Fibroblast of skin of left biceps (primary cell): ENCODE data around the gene CRK.
"Not testable (repeated sequence)": the region's sequence is repeated elsewhere in the genome, so short reads cannot be mapped to it uniquely, and the experiment has no call there.

Source experiments
- DNase-seq, 2 experiments: peaks; one replicate each; pipeline ENCODE4 v3.0.0-alpha.2; 2013; ENCODE audit warnings: low read depth in 2 of 2

Gene CRK

GRCh38 chr17:1423456-1424135 lies 32.4 kb downstream of the CRK start:
- no peak for DNase-seq

GRCh38 chr17:1422885-1423284 lies 33.1 kb downstream of the CRK start:
- peak; percentile 75 to 77 for DNase-seq

DNA sequence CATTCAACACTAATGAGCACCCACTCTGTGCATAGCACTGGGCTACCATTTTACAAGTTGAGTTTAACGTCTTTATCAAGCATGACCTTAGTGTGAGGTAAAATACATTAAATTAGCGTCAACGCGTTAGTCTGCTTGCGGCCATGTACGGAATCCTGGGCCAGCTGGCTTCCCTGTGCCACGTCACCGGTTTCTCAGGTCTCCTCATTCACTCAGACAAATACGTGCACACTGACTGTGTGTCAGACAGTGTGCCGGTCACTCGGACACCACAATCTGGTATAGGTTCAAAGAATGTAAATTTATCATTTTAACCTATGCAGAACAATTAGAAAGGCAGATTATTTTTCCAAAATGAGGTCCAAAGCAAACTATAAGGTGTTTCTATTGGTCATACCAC lies 34.6 kb downstream of the CRK start:
- no peak for DNase-seq

- no peak for DNase-seq
These were observed 35.1 kb downstream of the CRK start for GRCh38 chr17:1420981-1421380.

GRCh38 chr17:1420163-1420562 lies 35.9 kb downstream of the CRK start:
- no peak for DNase-seq

- DNase-seq, result not testable (repeated sequence)
These were observed 37.6 kb downstream of the CRK start for GRCh38 chr17:1418476-1418875.

- DNase-seq, result no peak
These were observed 39.6 kb downstream of the CRK start for GRCh38 chr17:1416414-1416813.

- DNase-seq, result no peak
These were observed 41.4 kb downstream of the CRK start for GRCh38 chr17:1414634-1415033.

DNA sequence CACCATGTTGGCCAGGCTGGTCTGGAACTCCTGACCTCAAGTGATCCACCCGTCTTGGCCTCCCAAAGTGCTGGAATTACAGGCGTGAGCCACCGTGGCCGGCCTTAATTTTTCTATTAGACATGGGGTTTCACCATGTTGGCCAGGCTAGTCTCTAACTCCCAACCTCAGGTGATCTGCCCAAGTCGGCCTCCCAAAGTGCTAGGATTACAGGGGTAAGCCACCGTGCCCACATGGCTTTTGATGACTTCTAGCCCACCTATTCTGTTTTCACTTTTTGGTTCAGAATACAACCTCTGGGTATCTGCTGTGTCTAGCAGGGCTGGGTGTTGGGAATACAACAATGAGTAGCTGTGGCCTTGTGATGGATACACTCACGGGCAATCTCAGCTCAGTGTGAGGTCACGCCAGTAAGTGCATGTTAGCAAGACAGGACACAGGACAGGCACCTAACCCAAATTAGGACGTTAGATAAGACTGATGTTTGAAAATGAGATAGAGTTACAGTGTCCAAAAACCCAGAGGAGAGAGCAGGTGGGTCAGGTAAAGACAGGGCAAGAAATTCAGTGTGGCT lies 41.9 kb downstream of the CRK start:
- DNase-seq, result no peak

DNA sequence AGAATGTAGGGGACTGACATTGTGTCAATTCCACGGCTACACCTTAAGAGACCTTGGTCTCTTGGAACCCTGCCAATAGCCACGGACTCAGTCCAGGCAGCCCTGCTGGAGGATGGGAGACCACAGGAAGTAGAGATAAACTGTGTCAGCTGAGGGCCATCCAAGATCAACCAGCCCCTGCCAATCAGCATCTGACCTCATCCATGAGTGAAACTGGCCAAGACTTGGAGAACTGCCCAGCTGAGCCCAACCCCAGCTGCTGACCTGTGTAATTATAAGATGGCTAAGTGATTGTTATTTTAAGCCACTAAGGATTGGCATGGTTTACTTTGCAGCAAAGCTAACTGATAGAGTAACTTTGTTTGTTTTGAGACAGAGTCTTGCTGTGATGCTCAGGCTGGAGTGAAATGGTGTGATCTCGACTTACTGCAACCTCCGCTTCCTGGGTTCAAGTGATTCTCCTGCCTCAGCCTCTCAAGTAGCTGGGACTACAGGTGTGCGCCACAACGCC lies 42.7 kb downstream of the CRK start:
- DNase-seq, result no peak

DNA sequence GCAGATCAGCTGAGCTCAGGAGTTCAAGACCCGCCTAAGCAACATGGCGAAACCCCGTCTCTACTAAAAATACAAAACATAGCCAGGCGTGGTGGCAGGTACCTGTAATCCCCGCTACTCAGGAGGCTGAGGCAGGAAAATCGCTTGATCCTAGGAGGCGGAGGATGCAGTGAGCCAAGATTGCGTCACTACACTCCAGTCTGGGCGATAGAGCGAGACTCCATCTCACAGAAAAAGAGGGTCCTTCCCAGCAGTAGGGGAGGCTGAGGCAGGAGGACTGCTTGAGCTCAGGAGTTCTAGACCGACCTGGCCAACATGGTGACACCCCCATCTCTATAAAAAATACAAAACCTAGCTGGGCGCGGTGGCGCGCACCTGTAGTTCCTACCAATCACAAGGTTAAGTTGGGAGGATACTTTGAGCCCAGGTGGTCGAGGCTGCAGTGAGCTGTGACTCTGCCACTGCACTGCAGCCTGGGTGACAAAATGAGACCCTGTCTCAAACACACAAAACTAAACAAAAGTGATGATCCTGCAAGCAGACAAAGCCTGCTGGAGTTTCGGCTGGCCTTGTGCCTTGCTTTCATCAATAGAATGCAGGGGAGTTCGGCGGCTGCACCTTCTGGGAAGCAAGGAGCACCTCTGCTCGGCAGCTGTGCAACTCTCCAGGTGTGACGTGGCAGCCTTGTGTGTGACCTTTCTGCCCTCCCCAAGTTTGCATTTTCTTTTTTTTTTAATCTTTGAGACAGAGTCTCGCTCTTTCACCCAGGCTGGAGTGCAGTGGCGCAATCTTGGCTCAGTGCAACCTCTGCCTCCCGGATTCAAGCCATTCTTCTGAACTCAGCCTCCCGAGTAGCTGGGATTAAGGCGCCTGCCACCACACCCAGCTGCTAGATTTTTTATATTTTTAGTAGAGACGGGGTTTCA lies 43.6 kb downstream of the CRK start:
- no peak for DNase-seq

- no peak for DNase-seq
These were observed 53.8 kb downstream of the CRK start for GRCh38 chr17:1402262-1402586.

DNA sequence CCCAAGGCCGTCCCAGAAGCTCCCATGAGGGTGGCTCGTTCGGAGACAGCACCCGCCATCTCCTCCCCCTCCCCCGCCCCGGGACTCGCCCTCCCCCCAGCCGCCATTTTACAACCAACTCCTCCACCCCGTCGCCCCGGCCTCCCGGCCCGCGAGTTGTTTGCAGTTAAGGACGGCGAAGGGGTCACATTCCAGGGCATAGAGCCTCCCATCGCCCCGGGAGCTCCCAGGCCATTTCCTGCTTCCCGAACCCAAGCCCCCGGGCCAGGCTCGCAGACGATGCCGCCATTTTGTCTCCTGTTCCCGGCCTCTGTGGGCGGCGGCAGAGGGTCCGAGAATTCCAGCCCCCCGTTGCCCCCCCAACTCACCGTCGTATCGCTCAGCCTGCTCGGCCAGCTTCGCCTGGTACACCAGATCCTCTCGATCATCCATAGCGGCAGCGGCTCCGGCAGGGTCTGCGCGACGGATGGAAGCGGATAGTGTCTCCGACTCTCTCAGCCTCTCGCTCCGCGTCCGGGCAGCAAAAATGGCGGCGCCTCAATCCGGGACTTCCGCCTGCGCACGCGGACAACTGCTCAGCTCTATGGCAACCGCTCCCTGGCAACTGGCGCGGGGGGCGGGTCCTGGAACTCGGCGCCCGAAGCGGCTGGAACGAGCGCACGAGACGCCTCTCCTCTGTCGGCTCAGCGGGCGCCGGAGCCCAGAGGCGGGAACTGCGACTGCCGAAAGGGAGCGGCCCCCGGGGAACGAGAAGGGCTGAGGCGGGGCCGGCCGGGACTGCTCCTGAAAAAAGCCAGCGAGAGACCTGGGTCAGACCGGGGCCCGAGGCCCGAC lies 56.1 kb downstream of the CRK start, which contains the start of gene YWHAE:
Gene YWHAE, minus strand, starts transcription at position 544 of the 834 bp plus-strand sequence. Its CDS starts 112 bp downstream, at position 432.
- peak; percentile 82 to 84 for DNase-seq

- no peak for DNase-seq
These were observed 56.9 kb downstream of the CRK start for GRCh38 chr17:1398931-1399678.

DNA sequence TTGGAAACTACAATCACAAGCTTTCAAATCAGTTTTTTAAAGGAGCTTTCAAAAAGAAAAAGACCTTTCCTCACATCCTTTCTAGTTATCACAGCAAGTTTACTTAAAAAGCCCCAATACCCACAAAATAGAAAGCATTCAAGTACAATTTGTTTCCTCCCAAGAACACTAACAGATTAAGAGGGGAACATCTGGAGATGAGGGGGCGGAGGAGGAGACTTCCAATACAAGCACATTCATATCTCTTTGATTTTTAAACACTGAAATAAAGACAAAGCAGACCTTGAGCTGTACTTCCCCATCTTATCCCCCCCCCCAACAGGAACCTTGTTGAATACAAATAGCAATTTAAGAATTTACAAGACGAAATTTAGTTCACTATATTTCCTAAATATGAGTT lies 58.0 kb downstream of the CRK start:
- no peak for DNase-seq

- DNase-seq, result not testable (repeated sequence)
These were observed 60.0 kb downstream of the CRK start for GRCh38 chr17:1395876-1396665.

- DNase-seq, result no peak
These were observed 64.5 kb downstream of the CRK start for GRCh38 chr17:1391577-1391976.

DNA sequence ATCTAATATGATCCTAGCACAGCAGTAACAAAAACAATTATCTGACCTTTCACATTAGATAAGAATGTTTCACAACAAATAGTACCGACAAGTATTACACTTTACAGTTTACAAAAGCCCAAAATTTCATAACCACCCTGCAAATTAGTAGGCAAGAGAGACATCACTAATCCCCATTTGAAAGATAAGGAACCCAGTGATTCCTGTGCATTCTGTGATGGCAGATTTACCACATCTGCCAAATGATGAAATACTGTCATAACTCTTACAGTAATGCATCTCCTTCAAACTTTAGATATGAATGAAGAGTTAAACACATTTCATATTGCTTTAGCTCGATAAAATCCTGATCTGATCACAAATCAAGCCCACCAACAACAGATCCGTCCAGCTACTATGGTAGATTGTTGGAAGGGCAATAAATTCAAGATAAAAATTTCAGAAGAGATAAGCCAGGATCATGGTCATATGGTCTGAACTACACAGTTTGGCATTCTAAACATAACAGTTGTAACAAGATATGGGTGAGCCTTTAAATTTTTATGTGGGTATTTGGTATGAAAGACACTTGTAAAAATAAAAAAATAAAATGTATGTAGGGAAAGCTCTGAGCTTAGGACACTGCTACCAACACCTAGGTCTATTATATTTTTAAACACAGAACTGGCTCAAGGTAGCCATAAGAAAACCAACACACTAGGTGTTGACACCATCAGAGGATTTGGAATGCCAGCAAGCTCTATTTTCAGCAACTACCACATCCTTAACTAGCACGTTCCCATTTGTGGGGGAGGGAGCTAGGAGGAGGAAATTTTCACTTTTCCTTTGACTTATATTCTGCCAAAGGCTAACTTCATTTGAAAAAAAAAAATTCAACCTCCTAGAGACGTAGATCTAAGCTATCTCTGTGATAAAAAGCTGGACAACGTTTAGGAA lies 65.3 kb downstream of the CRK start:
- no peak for DNase-seq
